Uterus (tissue), 4 donors: ENCODE measurements around the gene CPNE7. TPM values are rescaled to one million over a fixed set of nuclear protein-coding genes. Genes with fewer than 3 reads are reported as not detected.
"Not testable (repeated sequence)": the region's sequence is repeated elsewhere in the genome, so short reads cannot be mapped to it uniquely, and the experiment has no call there.

Experiments
- DNase-seq, 2 donors: peaks; one replicate each; pipeline ENCODE4 v3.0.0-alpha.2; 2019 to 2020
- H3K27ac ChIP-seq, 2 donors: fragments of 200-600 bp; sonication (generic); 1 replicate in 1 of 2; 2 replicates in 1 of 2; pipeline ENCODE4 v1.5.1; 2016 to 2018
- H3K27me3 ChIP-seq, 2 donors: fragments of 200-600 bp; sonication (generic); one replicate each; pipeline ENCODE4 v1.5.1; 2018 to 2019; ENCODE audit warnings: control low read depth in 1 of 2
- H3K36me3 ChIP-seq, 2 donors: fragments of 200-600 bp; sonication (generic); one replicate each; pipeline ENCODE4 v1.5.1; 2019; ENCODE audit warnings: control low read depth in 1 of 2
- H3K4me1 ChIP-seq, 2 donors: fragments of 200-600 bp; sonication (generic); one replicate each; pipeline ENCODE4 v1.5.1; 2018 to 2019; ENCODE audit warnings: control low read depth in 1 of 2
- H3K4me3 ChIP-seq, 2 donors: fragments of 200-600 bp; sonication (generic); 1 replicate in 1 of 2; 2 replicates in 1 of 2; pipeline ENCODE4 v1.5.1; 2018 to 2019; ENCODE audit warnings: mild to moderate bottlenecking in 1 of 2
- H3K9me3 ChIP-seq, 2 donors: fragments of 200-600 bp; sonication (generic); one replicate each; pipeline ENCODE4 v1.5.1; 2019; ENCODE audit warnings: control low read depth in 1 of 2
- CTCF ChIP-seq, 4 experiments: fragments of 200-600 bp in 2 of 4; fragments of 450-650 bp in 2 of 4; sonication (generic) in 2 of 4; IDR thresholded peaks; one replicate each; pipeline ENCODE4 v1.5.1; 2016 to 2019; ENCODE audit warnings: antibody characterized with exemption in 4 of 4, mild to moderate bottlenecking in 2 of 4, moderate library complexity in 1 of 4
- POLR2A ChIP-seq, 2 donors: fragments of 450-650 bp; IDR thresholded peaks; one replicate each; pipeline ENCODE4 v1.6.1; 2016; ENCODE audit warnings: antibody characterized with exemption in 2 of 2, mild to moderate bottlenecking in 1 of 2, moderate library complexity in 1 of 2
- intact Hi-C: fragments of 100-400 bp; cut with DNase I; formaldehyde crosslinking; loops from one replicate; pipeline ENCODE4 v1.15.1; 2023; ENCODE audit warnings: low total_unique reads
- total RNA-seq, 4 donors: library from RNA; depleted of rRNA in 3 of 4; stranded (reverse); fragments of >200 nt in 3 of 4; gene quantifications; one replicate each; pipeline versions ENCODE4 v1.1.0 to v1.2.4, GENCODE V29; 2014 to 2023
- donor health status: DM: yes; HTN: yes; CAD: no.

The CPNE7 gene
- total RNA-seq, 4 donors from 2014 or later, result 0.14 to 0.85 TPM; not detected in 2

GRCh38 chr16:89624777-89625761 lies 49.5 kb downstream of the CPNE7 start:
- no peaks in the 10 kb centered on the region for H3K4me1 ChIP-seq
- DNase-seq, result no peak
- H3K27me3 ChIP-seq, result no peaks in the 10 kb centered on the region
- H3K4me3 ChIP-seq, result no peak overlapping the region
- H3K36me3 ChIP-seq, result no peaks in the 10 kb centered on the region
- no peaks in the 10 kb centered on the region for H3K9me3 ChIP-seq
- no peak for TF ChIP-seq CTCF (IDR thresholded peaks at IDR 0.05)
- TF ChIP-seq POLR2A (IDR thresholded peaks at IDR 0.05), result no peak
- intact Hi-C loops, result no loop called here
- H3K27ac ChIP-seq, result no peak overlapping the region

- TF ChIP-seq CTCF (IDR thresholded peaks at IDR 0.05), result no peak
- no peak for TF ChIP-seq POLR2A (IDR thresholded peaks at IDR 0.05)
- no peaks in the 10 kb centered on the region for H3K4me1 ChIP-seq
- intact Hi-C loops, result no loop called here
- no peaks in the 10 kb centered on the region for H3K27me3 ChIP-seq
- no peak overlapping the region for H3K27ac ChIP-seq
- no peaks in the 10 kb centered on the region for H3K9me3 ChIP-seq
- H3K36me3 ChIP-seq, result no peaks in the 10 kb centered on the region
- DNase-seq, result no peak
- H3K4me3 ChIP-seq, result no peak overlapping the region
Measured at GRCh38 chr16:89629827-89630610, 54.5 kb downstream of the CPNE7 start.

GRCh38 chr16:89633064-89633631 lies 57.6 kb downstream of the CPNE7 start:
- no peak for DNase-seq
- Histone ChIP-seq H3K4me1 (no peaks in the 10 kb centered on the region), H3K4me3 (no peak overlapping the region), H3K27ac (no peak overlapping the region), H3K36me3 (no peaks in the 10 kb centered on the region), H3K9me3 (no peaks in the 10 kb centered on the region), H3K27me3 (no peaks in the 10 kb centered on the region)
- TF ChIP-seq POLR2A (IDR thresholded peaks at IDR 0.05) (no peak), CTCF (IDR thresholded peaks at IDR 0.05) (no peak)
- intact Hi-C loops, result no loop called here

- H3K27me3 ChIP-seq, H3K4me3 ChIP-seq, H3K27ac ChIP-seq, H3K4me1 ChIP-seq, intact Hi-C loops, H3K36me3 ChIP-seq, H3K9me3 ChIP-seq, DNase-seq: not testable (repeated sequence)
Measured at GRCh38 chr16:89634463-89635385, 59.2 kb downstream of the CPNE7 start.

- no peak for DNase-seq
- H3K9me3 ChIP-seq, result no peaks in the 10 kb centered on the region
- no peaks in the 10 kb centered on the region for H3K27me3 ChIP-seq
- TF ChIP-seq CTCF (IDR thresholded peaks at IDR 0.05) (no peak), POLR2A (IDR thresholded peaks at IDR 0.05) (no peak)
- peaks cover 0 to 5% of the 10 kb centered on the region in 2 donors for H3K4me1 ChIP-seq
- intact Hi-C loops, result no loop called here
- no peak overlapping the region for H3K27ac ChIP-seq
- H3K36me3 ChIP-seq, result no peaks in the 10 kb centered on the region
- no peak overlapping the region for H3K4me3 ChIP-seq
Measured at GRCh38 chr16:89636663-89637062, 61.1 kb downstream of the CPNE7 start.
